HepG2 (cell line): Measurements from ENCODE around the gene CERS4. TPM values are rescaled to one million over a fixed set of nuclear protein-coding genes. Genes with fewer than 3 reads are reported as not detected.

Experiments used
- BHLHE40 ChIP-seq: IDR thresholded peaks from 2 replicates; pipeline ENCODE4 v1.6.1; 2011; ENCODE audit warnings: low read length, improper control_type of control experiment
- CENPX ChIP-seq: sonication (generic); formaldehyde crosslinking; IDR thresholded peaks from 2 replicates; pipeline ENCODE4 v1.9.0; 2021; ENCODE audit warnings: mild to moderate bottlenecking, missing genetic modification reagents, moderate library complexity
- FOSL1 ChIP-seq: sonication (generic); formaldehyde crosslinking; IDR thresholded peaks from 2 replicates; pipeline ENCODE4 v1.9.0; 2021; ENCODE audit warnings: missing genetic modification reagents, borderline replicate concordance
- HCFC1 ChIP-seq: fragments of 150-350 bp; IDR thresholded peaks from 2 replicates; pipeline ENCODE4 v1.6.1; 2014; ENCODE audit warnings: low read depth, low read length
- HIVEP1 ChIP-seq: sonication (generic); formaldehyde crosslinking; IDR thresholded peaks from 2 replicates; pipeline ENCODE4 v1.4.0; 2020; ENCODE audit warnings: mild to moderate bottlenecking, missing genetic modification reagents
- HMG20B ChIP-seq: conservative IDR thresholded peaks from 2 replicates; pipeline ENCODE4 v1.6.1; 2016; ENCODE audit warnings: missing genetic modification reagents, missing compliant biosample characterization
- KDM2A ChIP-seq: sonication (generic); formaldehyde crosslinking; IDR thresholded peaks from 2 replicates; pipeline ENCODE4 v1.4.0; 2020; ENCODE audit warnings: low read depth, missing genetic modification reagents, borderline replicate concordance
- KDM6A ChIP-seq: IDR thresholded peaks from 2 replicates; pipeline ENCODE4 v1.6.1; 2016; ENCODE audit warnings: low read depth
- KLF13 ChIP-seq: sonication (generic); formaldehyde crosslinking; IDR thresholded peaks from 2 replicates; pipeline ENCODE4 v1.4.0; 2020; ENCODE audit warnings: mild to moderate bottlenecking, missing genetic modification reagents
- MEIS1 ChIP-seq: sonication (generic); formaldehyde crosslinking; IDR thresholded peaks from 2 replicates; pipeline ENCODE4 v1.9.0; 2021; ENCODE audit warnings: mild to moderate bottlenecking, missing genetic modification reagents, moderate library complexity, borderline replicate concordance
- POLR2A ChIP-seq, 2 experiments: IDR thresholded peaks; 2 replicates each; pipeline ENCODE4 v1.6.1; 2011; ENCODE audit warnings: low read depth in 2 of 2, low read length in 2 of 2, mild to moderate bottlenecking in 1 of 2, moderate library complexity in 1 of 2; ENCODE audit not compliant: insufficient read depth in 1 of 2
- PPARG ChIP-seq: conservative IDR thresholded peaks from 2 replicates; pipeline ENCODE4 v1.6.1; 2016; ENCODE audit warnings: missing biosample characterization, missing genetic modification reagents
- SCMH1 ChIP-seq: sonication (generic); formaldehyde crosslinking; IDR thresholded peaks from 2 replicates; pipeline ENCODE4 v1.9.0; 2021; ENCODE audit warnings: missing genetic modification reagents, mild to moderate bottlenecking, borderline replicate concordance
- SIN3A ChIP-seq: IDR thresholded peaks from 2 replicates; pipeline ENCODE4 v1.6.1; 2011; ENCODE audit warnings: low read depth, mild to moderate bottlenecking, control low read depth, low read length, borderline replicate concordance
- SIN3B ChIP-seq: fragments of 150-350 bp; IDR thresholded peaks from 2 replicates; pipeline ENCODE4 v1.6.1; 2014; ENCODE audit warnings: low read length
- SOX5 ChIP-seq: IDR thresholded peaks from 2 replicates; pipeline ENCODE4 v1.6.1; 2016; ENCODE audit warnings: borderline replicate concordance
- ZMAT3 ChIP-seq: sonication (generic); formaldehyde crosslinking; conservative IDR thresholded peaks from 2 replicates; pipeline ENCODE4 v1.7.0; 2021; ENCODE audit warnings: missing genetic modification reagents
- ZMYM4 ChIP-seq: sonication (generic); formaldehyde crosslinking; IDR thresholded peaks from 2 replicates; pipeline ENCODE4 v1.8.1; 2023; ENCODE audit warnings: mild to moderate bottlenecking, missing genetic modification reagents
- ZNF17 ChIP-seq: sonication (generic); formaldehyde crosslinking; IDR thresholded peaks from 2 replicates; pipeline ENCODE4 v1.5.0; 2020; ENCODE audit warnings: mild to moderate bottlenecking, missing genetic modification reagents
- ZNF253 ChIP-seq: sonication (generic); formaldehyde crosslinking; IDR thresholded peaks from 2 replicates; pipeline ENCODE4 v1.8.0; 2022; ENCODE audit warnings: mild to moderate bottlenecking, missing genetic modification reagents, borderline replicate concordance
- ZNF263 ChIP-seq: sonication (generic); formaldehyde crosslinking; IDR thresholded peaks from 2 replicates; pipeline ENCODE4 v1.4.0; 2020; ENCODE audit warnings: missing genetic modification reagents
- ZNF510 ChIP-seq: sonication (generic); formaldehyde crosslinking; IDR thresholded peaks from 2 replicates; pipeline ENCODE4 v1.4.0; 2020; ENCODE audit warnings: low read depth, mild to moderate bottlenecking, missing genetic modification reagents
- ZNF567 ChIP-seq: sonication (generic); formaldehyde crosslinking; IDR thresholded peaks from 2 replicates; pipeline ENCODE4 v1.8.1; 2023; ENCODE audit warnings: mild to moderate bottlenecking, missing genetic modification reagents, borderline replicate concordance
- ZNF629 ChIP-seq: sonication (generic); formaldehyde crosslinking; conservative IDR thresholded peaks from 2 replicates; pipeline ENCODE4 v1.5.0; 2020; ENCODE audit warnings: missing genetic modification reagents
- ZNF703 ChIP-seq: sonication (generic); formaldehyde crosslinking; IDR thresholded peaks from 2 replicates; pipeline ENCODE4 v1.5.1; 2020; ENCODE audit warnings: missing genetic modification reagents, mild to moderate bottlenecking, moderate library complexity, borderline replicate concordance
- ZNF775 ChIP-seq: sonication (generic); formaldehyde crosslinking; IDR thresholded peaks from 2 replicates; pipeline ENCODE4 v1.4.0; 2020; ENCODE audit warnings: missing genetic modification reagents, mild to moderate bottlenecking, moderate library complexity, borderline replicate concordance
- ZNF792 ChIP-seq: IDR thresholded peaks from 2 replicates; pipeline ENCODE4 v1.6.1; 2016
- ZSCAN9 ChIP-seq: IDR thresholded peaks from 2 replicates; pipeline ENCODE4 v1.6.1; 2016; ENCODE audit warnings: borderline replicate concordance
- polyA plus RNA-seq, 8 experiments: library from polyadenylated mRNA; depleted of rRNA in 3 of 8; stranded (reverse) in 7 of 8; unstranded in 1 of 8; fragments of >200 nt; fragmentation: Illumina TruSeq in 4 of 8; extraction: Trizol in 4 of 8; gene quantifications; 2 replicates each; pipeline versions ENCODE4 v1.2.1 to v1.2.3, GENCODE V29; 2011 to 2016; ENCODE audit warnings: low read depth in 4 of 8, missing spikeins in 1 of 8, mixed read lengths in 1 of 8; ENCODE audit not compliant: insufficient read depth in 1 of 8
- total RNA-seq, 5 experiments: library from RNA; depleted of rRNA; stranded (reverse); fragments of >200 nt; fragmentation: Illumina TruSeq; extraction: Trizol; gene quantifications; 2 replicates each; pipeline ENCODE4 v1.2.3, GENCODE V29; 2016; ENCODE audit warnings: low read depth in 1 of 5
- TF ChIP-seq, protein P1 (sequence below): sonication (generic); formaldehyde crosslinking; IDR thresholded peaks from 2 replicates; pipeline ENCODE4 v1.4.0; 2020; ENCODE audit warnings: missing genetic modification reagents
- TF ChIP-seq, protein P2 (sequence below): sonication (generic); formaldehyde crosslinking; IDR thresholded peaks from 2 replicates; pipeline ENCODE4 v1.5.1; 2020; ENCODE audit warnings: mild to moderate bottlenecking, moderate library complexity, missing genetic modification reagents

Gene CERS4
- total and polyA plus RNA-seq, 2 of the 13 experiments (the other 11 are each of a cell fraction or from before 2014, with no cell fraction given): 74.7 to 83.5 TPM

DNA sequence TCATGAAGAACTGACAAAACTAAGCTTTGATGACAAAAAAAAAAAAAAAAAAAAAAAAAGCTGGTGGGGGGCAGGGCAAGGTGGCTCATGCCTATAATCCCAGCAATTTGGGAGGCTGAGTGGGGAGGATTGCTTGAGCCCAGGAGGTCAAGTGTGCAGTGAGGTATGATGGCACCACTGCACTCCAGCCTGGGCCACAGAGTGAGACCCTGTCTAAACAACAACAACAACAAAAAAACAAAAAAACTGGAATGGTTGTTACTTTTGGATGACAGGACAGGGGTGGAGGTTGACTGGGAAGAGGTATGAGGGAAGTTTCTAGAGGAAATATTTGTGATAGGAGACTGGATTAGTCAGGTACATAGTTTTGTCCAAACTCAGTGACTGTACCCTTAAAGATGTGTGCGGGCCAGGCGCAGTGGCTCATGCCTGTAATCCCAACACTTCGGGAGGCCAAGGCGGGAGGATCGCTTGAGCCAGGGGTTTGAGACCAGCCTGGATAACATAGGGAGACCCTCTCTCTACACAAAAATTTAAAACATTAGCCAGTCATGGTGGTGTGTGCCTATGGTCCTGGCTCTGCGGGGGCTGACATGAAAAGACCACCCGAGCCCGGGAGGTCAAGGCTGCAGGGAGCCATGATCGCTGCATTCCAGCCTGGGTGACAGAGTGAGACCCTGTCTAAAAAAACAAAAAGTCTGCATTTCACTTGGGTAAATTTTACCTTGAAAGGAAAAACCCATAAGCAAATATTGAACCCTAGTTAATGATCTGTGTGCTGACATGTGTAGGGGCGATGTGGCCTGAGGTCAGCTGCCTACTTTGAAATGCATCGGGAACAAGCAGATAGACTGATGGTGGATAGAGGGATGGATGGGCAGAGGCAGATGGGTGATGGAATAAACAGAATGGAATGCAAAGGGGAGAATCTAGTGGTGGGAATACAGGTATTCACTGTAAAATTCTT is 37.0 kb downstream of the CERS4 start (continued):
- peak; percentile 53; the same call in 1 of the 2 replicates for TF ChIP-seq ZMAT3 (CRISPR knock-in tag)
- 0 out of 2 replicates have a peak, but pooled peaks have one; percentile 40 for TF ChIP-seq KDM2A (CRISPR knock-in tag)
- TF ChIP-seq ZNF567 (CRISPR knock-in tag): no peak
- no peak for TF ChIP-seq SIN3B
- no peak for TF ChIP-seq ZNF263 (CRISPR knock-in tag)
- TF ChIP-seq ZNF17 (CRISPR knock-in tag): no peak
- TF ChIP-seq POLR2A (IDR thresholded peaks at IDR 0.05; ENCODE audit: insufficient read depth in 1 of 2, low read depth in 2 of 2, low read length in 2 of 2): peak in 1 of 2 experiments; percentile 45; a peak in 1 of 4 replicates
- TF ChIP-seq BHLHE40: peak; percentile 59; the same call in 1 of the 2 replicates
- TF ChIP-seq HIVEP1 (CRISPR knock-in tag): no peak
- TF ChIP-seq MEIS1 (CRISPR knock-in tag): peak; percentile 95
- no peak for TF ChIP-seq ZNF253
- 0 out of 2 replicates have a peak, but pooled peaks have one; percentile 26 for TF ChIP-seq SIN3A
- 0 out of 2 replicates have a peak, but pooled peaks have one; percentile 43 for TF ChIP-seq ZNF510
- no peak for TF ChIP-seq ZSCAN9
- peak; percentile 65 for TF ChIP-seq ZMYM4 (CRISPR knock-in tag)
- peak; percentile 90 for TF ChIP-seq PPARG (CRISPR knock-in tag)
- TF ChIP-seq KLF13 (CRISPR knock-in tag): no peak
- no peak; the same call in 1 of the 2 replicates for TF ChIP-seq HMG20B (CRISPR knock-in tag)
- TF ChIP-seq HCFC1: no peak
- 0 out of 2 replicates have a peak, but pooled peaks have one; percentile 42 for TF ChIP-seq KDM6A (CRISPR knock-in tag)
- TF ChIP-seq, protein P1, sequence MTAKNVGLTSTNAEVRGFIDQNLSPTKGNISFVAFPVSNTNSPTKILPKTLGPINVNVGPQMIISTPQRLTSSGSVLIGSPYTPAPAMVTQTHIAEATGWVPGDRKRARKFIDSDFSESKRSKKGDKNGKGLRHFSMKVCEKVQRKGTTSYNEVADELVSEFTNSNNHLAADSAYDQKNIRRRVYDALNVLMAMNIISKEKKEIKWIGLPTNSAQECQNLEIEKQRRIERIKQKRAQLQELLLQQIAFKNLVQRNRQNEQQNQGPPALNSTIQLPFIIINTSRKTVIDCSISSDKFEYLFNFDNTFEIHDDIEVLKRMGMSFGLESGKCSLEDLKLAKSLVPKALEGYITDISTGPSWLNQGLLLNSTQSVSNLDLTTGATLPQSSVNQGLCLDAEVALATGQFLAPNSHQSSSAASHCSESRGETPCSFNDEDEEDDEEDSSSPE: peak; percentile 30; the same call in 1 of the 2 replicates
- no peak for TF ChIP-seq CENPX (CRISPR knock-in tag)
- TF ChIP-seq ZNF629 (CRISPR knock-in tag): peak; percentile 32; the same call in 1 of the 2 replicates
- TF ChIP-seq ZNF775 (CRISPR knock-in tag): peak; percentile 77; the same call in 1 of the 2 replicates
- peak; percentile 58; the same call in 1 of the 2 replicates for TF ChIP-seq ZNF792 (CRISPR knock-in tag)
- TF ChIP-seq, protein P2, sequence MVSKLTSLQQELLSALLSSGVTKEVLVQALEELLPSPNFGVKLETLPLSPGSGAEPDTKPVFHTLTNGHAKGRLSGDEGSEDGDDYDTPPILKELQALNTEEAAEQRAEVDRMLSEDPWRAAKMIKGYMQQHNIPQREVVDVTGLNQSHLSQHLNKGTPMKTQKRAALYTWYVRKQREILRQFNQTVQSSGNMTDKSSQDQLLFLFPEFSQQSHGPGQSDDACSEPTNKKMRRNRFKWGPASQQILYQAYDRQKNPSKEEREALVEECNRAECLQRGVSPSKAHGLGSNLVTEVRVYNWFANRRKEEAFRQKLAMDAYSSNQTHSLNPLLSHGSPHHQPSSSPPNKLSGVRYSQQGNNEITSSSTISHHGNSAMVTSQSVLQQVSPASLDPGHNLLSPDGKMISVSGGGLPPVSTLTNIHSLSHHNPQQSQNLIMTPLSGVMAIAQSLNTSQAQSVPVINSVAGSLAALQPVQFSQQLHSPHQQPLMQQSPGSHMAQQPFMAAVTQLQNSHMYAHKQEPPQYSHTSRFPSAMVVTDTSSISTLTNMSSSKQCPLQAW (CRISPR knock-in tag): peak; percentile 98
- peak; percentile 89 for TF ChIP-seq SOX5 (CRISPR knock-in tag)
- TF ChIP-seq ZNF703: peak; percentile 45; the same call in 1 of the 2 replicates
- no peak for TF ChIP-seq FOSL1 (CRISPR knock-in tag)
- no peak for TF ChIP-seq SCMH1 (CRISPR knock-in tag)
